Hepatic stellate cell (primary cell): ENCODE measurements around the gene ARL6IP4.

Source experiments
- DNase-seq: peaks from one replicate; pipeline ENCODE4 v3.0.0; 2011; ENCODE audit warnings: low spot score

The ARL6IP4 gene

GRCh38 chr12:122990961-122991622 lies 10.6 kb downstream of the ARL6IP4 start:
- DNase-seq, result no peak

- no peak for DNase-seq
Observed at GRCh38 chr12:122991623-122992275, 11.3 kb downstream of the ARL6IP4 start.

GRCh38 chr12:122992386-122992785 lies 11.9 kb downstream of the ARL6IP4 start:
- DNase-seq, result no peak

- DNase-seq, result no peak
Observed at GRCh38 chr12:122994140-122994675, 13.7 kb downstream of the ARL6IP4 start.

- no peak for DNase-seq
Observed at GRCh38 chr12:122994781-122995502, 14.5 kb downstream of the ARL6IP4 start.

- DNase-seq, result no peak
Observed at GRCh38 chr12:122995503-122996187, 15.2 kb downstream of the ARL6IP4 start.

- no peak for DNase-seq
Observed at GRCh38 chr12:122996188-122996601, 15.7 kb downstream of the ARL6IP4 start.

GRCh38 chr12:122996621-122997342 lies 16.3 kb downstream of the ARL6IP4 start:
- DNase-seq, result no peak

GRCh38 chr12:122997343-122998250 lies 17.1 kb downstream of the ARL6IP4 start:
- no peak for DNase-seq

GRCh38 chr12:122998316-122998715 lies 17.8 kb downstream of the ARL6IP4 start:
- no peak for DNase-seq

GRCh38 chr12:122999196-122999946 lies 18.9 kb downstream of the ARL6IP4 start:
- no peak for DNase-seq

- DNase-seq, result no peak
Observed at GRCh38 chr12:122999986-123000420, 19.5 kb downstream of the ARL6IP4 start.

- DNase-seq, result no peak
Observed at GRCh38 chr12:123000578-123000977, 20.1 kb downstream of the ARL6IP4 start.

GRCh38 chr12:123001464-123001863 lies 21.0 kb downstream of the ARL6IP4 start:
- no peak for DNase-seq

- DNase-seq, result no peak
Observed at GRCh38 chr12:123003257-123003656, 22.8 kb downstream of the ARL6IP4 start.

- DNase-seq, result no peak
Observed at GRCh38 chr12:123004287-123004686, 23.8 kb downstream of the ARL6IP4 start.

GRCh38 chr12:123005081-123005626 lies 24.7 kb downstream of the ARL6IP4 start:
- DNase-seq, result no peak

- no peak for DNase-seq
Observed at GRCh38 chr12:123006977-123007376, 26.5 kb downstream of the ARL6IP4 start.

GRCh38 chr12:123010110-123010509 lies 29.6 kb downstream of the ARL6IP4 start:
- no peak for DNase-seq
